HEK293 (cell line): Measurements from ENCODE around the gene INTS7.
A peak's percentile ranks its signal among the peaks of the same experiment; 100 is the strongest.
"Not testable (repeated sequence)": the region's sequence is repeated elsewhere in the genome, so short reads cannot be mapped to it uniquely, and the experiment has no call there.

Experiments
- CTCF ChIP-seq: fragments of 450-650 bp; formaldehyde crosslinking; IDR thresholded peaks from 2 replicates; pipeline ENCODE4 v1.5.1; 2016; ENCODE audit warnings: missing biosample characterization, missing genetic modification characterization
- PRDM1 ChIP-seq: fragments of 450-650 bp; formaldehyde crosslinking; IDR thresholded peaks from 2 replicates; pipeline ENCODE4; 2016; ENCODE audit warnings: missing biosample characterization, missing genetic modification characterization
- ZNF311 ChIP-seq: fragments of 450-650 bp; formaldehyde crosslinking; IDR thresholded peaks from 2 replicates; pipeline ENCODE4 v1.5.1; 2017; ENCODE audit warnings: missing biosample characterization, missing genetic modification characterization, borderline replicate concordance
- ZNF37A ChIP-seq: fragments of 450-650 bp; IDR thresholded peaks from 2 replicates; pipeline ENCODE4 v1.5.1; 2018; ENCODE audit warnings: missing biosample characterization, missing genetic modification characterization
- ZNF391 ChIP-seq: fragments of 450-650 bp; formaldehyde crosslinking; IDR thresholded peaks from 2 replicates; pipeline ENCODE4 v1.5.1; 2016; ENCODE audit warnings: low read depth, missing biosample characterization, missing genetic modification characterization, borderline replicate concordance
- TF ChIP-seq, protein P1 (sequence below): fragments of 450-650 bp; formaldehyde crosslinking; IDR thresholded peaks from 2 replicates; pipeline ENCODE4 v1.5.1; 2016; ENCODE audit warnings: missing biosample characterization, missing genetic modification characterization

GRCh38 chr1:211937422-211937821 lies 97.9 kb downstream of the INTS7 start:
- not testable (repeated sequence) for TF ChIP-seq CTCF (tag by site-specific recombination); ZNF37A; ZNF391 (tag by site-specific recombination); ZNF311 (tag by site-specific recombination); PRDM1 (tag by site-specific recombination)
- TF ChIP-seq, protein P1, sequence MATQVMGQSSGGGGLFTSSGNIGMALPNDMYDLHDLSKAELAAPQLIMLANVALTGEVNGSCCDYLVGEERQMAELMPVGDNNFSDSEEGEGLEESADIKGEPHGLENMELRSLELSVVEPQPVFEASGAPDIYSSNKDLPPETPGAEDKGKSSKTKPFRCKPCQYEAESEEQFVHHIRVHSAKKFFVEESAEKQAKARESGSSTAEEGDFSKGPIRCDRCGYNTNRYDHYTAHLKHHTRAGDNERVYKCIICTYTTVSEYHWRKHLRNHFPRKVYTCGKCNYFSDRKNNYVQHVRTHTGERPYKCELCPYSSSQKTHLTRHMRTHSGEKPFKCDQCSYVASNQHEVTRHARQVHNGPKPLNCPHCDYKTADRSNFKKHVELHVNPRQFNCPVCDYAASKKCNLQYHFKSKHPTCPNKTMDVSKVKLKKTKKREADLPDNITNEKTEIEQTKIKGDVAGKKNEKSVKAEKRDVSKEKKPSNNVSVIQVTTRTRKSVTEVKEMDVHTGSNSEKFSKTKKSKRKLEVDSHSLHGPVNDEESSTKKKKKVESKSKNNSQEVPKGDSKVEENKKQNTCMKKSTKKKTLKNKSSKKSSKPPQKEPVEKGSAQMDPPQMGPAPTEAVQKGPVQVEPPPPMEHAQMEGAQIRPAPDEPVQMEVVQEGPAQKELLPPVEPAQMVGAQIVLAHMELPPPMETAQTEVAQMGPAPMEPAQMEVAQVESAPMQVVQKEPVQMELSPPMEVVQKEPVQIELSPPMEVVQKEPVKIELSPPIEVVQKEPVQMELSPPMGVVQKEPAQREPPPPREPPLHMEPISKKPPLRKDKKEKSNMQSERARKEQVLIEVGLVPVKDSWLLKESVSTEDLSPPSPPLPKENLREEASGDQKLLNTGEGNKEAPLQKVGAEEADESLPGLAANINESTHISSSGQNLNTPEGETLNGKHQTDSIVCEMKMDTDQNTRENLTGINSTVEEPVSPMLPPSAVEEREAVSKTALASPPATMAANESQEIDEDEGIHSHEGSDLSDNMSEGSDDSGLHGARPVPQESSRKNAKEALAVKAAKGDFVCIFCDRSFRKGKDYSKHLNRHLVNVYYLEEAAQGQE (tag by site-specific recombination): peak; percentile 44; the same call in 1 of the 2 replicates
